Activated CD4-positive, alpha-beta T cell treated with anti-CD3 and anti-CD28 coated beads for 36 hours (primary cell): Measurements from ENCODE around the gene PCSK7. TPM values are rescaled to one million over a fixed set of nuclear protein-coding genes. Genes with fewer than 3 reads are reported as not detected.
"Not testable (repeated sequence)": the region's sequence is repeated elsewhere in the genome, so short reads cannot be mapped to it uniquely, and the experiment has no call there.

Experiments used
- ATAC-seq: fragments of 200-7000 bp; cut with Tn5 transposase; one replicate; pipeline ENCODE4 v1.10.0; 2021; ENCODE audit warnings: mild to moderate bottlenecking, moderate library complexity
- CTCF ChIA-PET: fragments of 350-600 bp; sonication (Branson Sonifier 250); formaldehyde crosslinking; loops from one replicate; lab custom pipeline; 2021; ENCODE audit warnings: antibody characterized with exemption; lab: Charles Lee
- POLR2A ChIA-PET: fragments of 350-600 bp; sonication (Branson Sonifier 250); formaldehyde crosslinking; loops from one replicate; lab custom pipeline; 2021; ENCODE audit warnings: antibody characterized with exemption, inconsistent platforms; lab: Charles Lee
- DNase-seq: peaks from one replicate; pipeline ENCODE4 v3.0.0-alpha.2; 2020
- H3K27ac Mint-ChIP-seq: one replicate; pipeline ENCODE4 v1.8.0; 2021; ENCODE audit warnings: mixed read lengths
- H3K27me3 Mint-ChIP-seq: one replicate; pipeline ENCODE4 v1.8.0; 2021; ENCODE audit warnings: mixed read lengths
- H3K36me3 Mint-ChIP-seq: one replicate; pipeline ENCODE4 v1.8.0; 2021; ENCODE audit warnings: low read depth, mixed read lengths
- H3K4me1 Mint-ChIP-seq: one replicate; pipeline ENCODE4 v1.8.0; 2021; ENCODE audit warnings: mixed read lengths
- H3K4me3 Mint-ChIP-seq: one replicate; pipeline ENCODE4 v1.8.0; 2021; ENCODE audit warnings: mild to moderate bottlenecking, moderate library complexity, mixed read lengths
- H3K9me3 Mint-ChIP-seq: one replicate; pipeline ENCODE4 v1.8.0; 2021; ENCODE audit warnings: low read depth, mixed read lengths
- intact Hi-C, 2 experiments: fragments of 100-400 bp; cut with DNase I in 1 of 2; cut with micrococcal nuclease in 1 of 2; formaldehyde crosslinking; loops; one replicate each; pipeline versions ENCODE4 v1.14.2 to v1.15.1; 2022 to 2024; cut with DNase I, micrococcal nuclease
- total RNA-seq, 2 experiments: library from RNA; stranded (reverse); gene quantifications; one replicate each; pipeline ENCODE4 v1.2.3, GENCODE V29; 2021

PCSK7 gene
- total RNA-seq, 2 experiments from 2014 or later = 95.0 to 96.2 TPM

GRCh38 chr11:117214404-117215110 is 17.3 kb downstream of the PCSK7 start:
- CTCF ChIA-PET = interaction anchor here (0.6 to 0.8 kb wide), 3 partner anchors 12 to 33 kb away, joined by 3 to 4 read pairs (median 3); no protein-coding TSS in a partner anchor
- intact Hi-C loops = no loop called here
- H3K27me3 Mint-ChIP-seq = no peaks in the 10 kb centered on the region
- peak overlapping the region; percentile 52 for H3K27ac Mint-ChIP-seq
- DNase-seq (no peak), ATAC-seq (no peak)
- peaks cover 59% of the 10 kb centered on the region for H3K36me3 Mint-ChIP-seq
- H3K9me3 Mint-ChIP-seq = no peaks in the 10 kb centered on the region
- no peak overlapping the region for H3K4me3 Mint-ChIP-seq
- H3K4me1 Mint-ChIP-seq = peaks cover 6% of the 10 kb centered on the region
- POLR2A ChIA-PET = no interaction called here

GRCh38 chr11:117212697-117213355 is 19.0 kb downstream of the PCSK7 start:
- Mint-ChIP-seq H3K4me3 (no peak overlapping the region), H3K36me3 (peaks cover 42% of the 10 kb centered on the region), H3K9me3 (no peaks in the 10 kb centered on the region), H3K4me1 (peaks cover 6% of the 10 kb centered on the region), H3K27me3 (no peaks in the 10 kb centered on the region), H3K27ac (no peak overlapping the region)
- no peak for ATAC-seq
- ChIA-PET POLR2A (no interaction called here), CTCF (interaction anchor here (0.7 to 1.5 kb wide), 2 partner anchors 14 to 33 kb away, joined by 3 to 6 read pairs; no protein-coding TSS in a partner anchor)
- intact Hi-C loops = no loop called here
- DNase-seq = no peak

GRCh38 chr11:117210620-117211019 is 21.3 kb downstream of the PCSK7 start:
- Mint-ChIP-seq H3K4me1 (peaks cover 3% of the 10 kb centered on the region), H3K36me3 (peaks cover 31% of the 10 kb centered on the region), H3K27me3 (no peaks in the 10 kb centered on the region), H3K27ac (no peak overlapping the region), H3K4me3 (no peak overlapping the region), H3K9me3 (no peaks in the 10 kb centered on the region)
- ATAC-seq (no peak), DNase-seq (no peak)
- ChIA-PET CTCF (interaction anchor here (1.0 to 1.7 kb wide), 3 partner anchors 10 to 16 kb away, joined by 3 to 6 read pairs (median 5); no protein-coding TSS in a partner anchor), POLR2A (interaction anchor here (0.7 kb wide), 3 partner anchors 11 to 171 kb away, joined by 3 to 4 read pairs (median 3); no protein-coding TSS in a partner anchor)
- intact Hi-C loops = no loop called here

GRCh38 chr11:117209351-117210125 is 22.3 kb downstream of the PCSK7 start:
- H3K36me3 Mint-ChIP-seq = peaks cover 37% of the 10 kb centered on the region
- not testable (repeated sequence) for ATAC-seq, H3K9me3 Mint-ChIP-seq

GRCh38 chr11:117208710-117209109 is 23.2 kb downstream of the PCSK7 start:
- ATAC-seq, H3K4me1 Mint-ChIP-seq, POLR2A ChIA-PET, H3K9me3 Mint-ChIP-seq, CTCF ChIA-PET, intact Hi-C loops, H3K27ac Mint-ChIP-seq, H3K27me3 Mint-ChIP-seq, H3K4me3 Mint-ChIP-seq: not testable (repeated sequence)
- peak; percentile 20 for DNase-seq
- peaks cover 35% of the 10 kb centered on the region for H3K36me3 Mint-ChIP-seq

More at GRCh38 chr11:117209351-117210125, 22.3 kb downstream of the PCSK7 start:
- H3K4me1 Mint-ChIP-seq, H3K27me3 Mint-ChIP-seq, CTCF ChIA-PET, DNase-seq, H3K4me3 Mint-ChIP-seq, H3K27ac Mint-ChIP-seq, POLR2A ChIA-PET, intact Hi-C loops: not testable (repeated sequence)

- CTCF ChIA-PET, H3K4me3 Mint-ChIP-seq, POLR2A ChIA-PET, H3K9me3 Mint-ChIP-seq, H3K4me1 Mint-ChIP-seq, DNase-seq, ATAC-seq, H3K27me3 Mint-ChIP-seq, H3K27ac Mint-ChIP-seq, intact Hi-C loops: not testable (repeated sequence)
- peaks cover 25% of the 10 kb centered on the region for H3K36me3 Mint-ChIP-seq
These were observed 24.4 kb downstream of the PCSK7 start for GRCh38 chr11:117207481-117207880.

- DNase-seq, CTCF ChIA-PET, H3K27me3 Mint-ChIP-seq, H3K27ac Mint-ChIP-seq, H3K4me3 Mint-ChIP-seq, POLR2A ChIA-PET, intact Hi-C loops, H3K4me1 Mint-ChIP-seq, ATAC-seq, H3K9me3 Mint-ChIP-seq: not testable (repeated sequence)
- peaks cover 25% of the 10 kb centered on the region for H3K36me3 Mint-ChIP-seq
These were observed 25.0 kb downstream of the PCSK7 start for GRCh38 chr11:117206859-117207258.

- H3K4me1 Mint-ChIP-seq, H3K4me3 Mint-ChIP-seq, POLR2A ChIA-PET, H3K27ac Mint-ChIP-seq, ATAC-seq, CTCF ChIA-PET, H3K27me3 Mint-ChIP-seq, H3K9me3 Mint-ChIP-seq, DNase-seq, intact Hi-C loops: not testable (repeated sequence)
- peaks cover 20% of the 10 kb centered on the region for H3K36me3 Mint-ChIP-seq
These were observed 25.8 kb downstream of the PCSK7 start for GRCh38 chr11:117206111-117206510.

- POLR2A ChIA-PET = no interaction called here
- H3K9me3 Mint-ChIP-seq = no peaks in the 10 kb centered on the region
- no peaks in the 10 kb centered on the region for H3K27me3 Mint-ChIP-seq
- DNase-seq (no peak), ATAC-seq (no peak)
- intact Hi-C loops = no loop called here
- CTCF ChIA-PET = no interaction called here
- no peaks in the 10 kb centered on the region for H3K4me1 Mint-ChIP-seq
- H3K27ac Mint-ChIP-seq = no peak overlapping the region
- peaks cover 18% of the 10 kb centered on the region for H3K36me3 Mint-ChIP-seq
- H3K4me3 Mint-ChIP-seq = no peak overlapping the region
These were observed 26.6 kb downstream of the PCSK7 start for GRCh38 chr11:117205211-117205818.

GRCh38 chr11:117204283-117205080 is 27.4 kb downstream of the PCSK7 start:
- no peak overlapping the region for H3K4me3 Mint-ChIP-seq
- peaks cover 14% of the 10 kb centered on the region for H3K36me3 Mint-ChIP-seq
- DNase-seq (no peak), ATAC-seq (no peak)
- peak overlapping the region; percentile 49 for H3K27ac Mint-ChIP-seq
- H3K27me3 Mint-ChIP-seq = no peaks in the 10 kb centered on the region
- POLR2A ChIA-PET = no interaction called here
- no peaks in the 10 kb centered on the region for H3K4me1 Mint-ChIP-seq
- no peaks in the 10 kb centered on the region for H3K9me3 Mint-ChIP-seq
- CTCF ChIA-PET = no interaction called here
- intact Hi-C loops = no loop called here
